Fibroblast of skin of abdomen (primary cell): Measurements from ENCODE around the gene AGO1.
"Not testable (repeated sequence)": the region's sequence is repeated elsewhere in the genome, so short reads cannot be mapped to it uniquely, and the experiment has no call there.

Experiments
- DNase-seq: peaks from one replicate; pipeline ENCODE4 v3.0.0-alpha.2; 2013

The AGO1 gene

DNA sequence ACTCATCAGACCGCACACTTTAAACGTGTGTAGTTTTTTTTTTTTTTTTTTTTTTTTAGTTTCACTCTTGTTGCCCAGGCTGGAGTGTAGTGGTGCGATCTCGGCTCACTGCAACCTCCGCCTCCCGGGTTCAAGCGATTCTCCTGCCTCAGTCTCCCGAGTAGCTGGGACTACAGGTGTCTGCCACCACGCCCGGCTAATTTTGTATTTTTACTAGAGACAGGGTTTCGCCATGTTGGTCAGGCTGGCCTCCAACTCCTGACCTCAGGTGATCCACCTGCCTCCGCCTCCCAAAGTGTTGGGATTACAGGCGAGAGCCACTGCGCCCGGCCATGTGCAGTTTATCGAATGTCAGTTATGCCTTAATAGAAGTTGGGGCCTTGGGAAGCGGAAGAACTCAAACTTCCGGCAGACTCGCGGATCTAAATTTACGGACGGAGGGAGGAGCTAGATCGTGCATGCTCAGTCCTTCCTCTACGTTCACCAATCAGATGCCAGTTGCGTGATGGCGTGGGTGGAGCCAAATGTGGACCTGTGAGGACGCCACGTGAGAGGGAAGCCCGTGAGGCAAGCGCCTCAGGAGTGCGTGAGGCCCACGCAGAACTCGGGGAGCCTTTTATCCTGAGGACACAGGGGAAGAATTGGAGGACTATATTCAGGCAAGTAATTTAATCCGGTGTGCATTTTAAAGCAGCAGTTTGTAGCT, 13.6 kb upstream of the AGO1 start:
- not testable (repeated sequence) for DNase-seq

DNA sequence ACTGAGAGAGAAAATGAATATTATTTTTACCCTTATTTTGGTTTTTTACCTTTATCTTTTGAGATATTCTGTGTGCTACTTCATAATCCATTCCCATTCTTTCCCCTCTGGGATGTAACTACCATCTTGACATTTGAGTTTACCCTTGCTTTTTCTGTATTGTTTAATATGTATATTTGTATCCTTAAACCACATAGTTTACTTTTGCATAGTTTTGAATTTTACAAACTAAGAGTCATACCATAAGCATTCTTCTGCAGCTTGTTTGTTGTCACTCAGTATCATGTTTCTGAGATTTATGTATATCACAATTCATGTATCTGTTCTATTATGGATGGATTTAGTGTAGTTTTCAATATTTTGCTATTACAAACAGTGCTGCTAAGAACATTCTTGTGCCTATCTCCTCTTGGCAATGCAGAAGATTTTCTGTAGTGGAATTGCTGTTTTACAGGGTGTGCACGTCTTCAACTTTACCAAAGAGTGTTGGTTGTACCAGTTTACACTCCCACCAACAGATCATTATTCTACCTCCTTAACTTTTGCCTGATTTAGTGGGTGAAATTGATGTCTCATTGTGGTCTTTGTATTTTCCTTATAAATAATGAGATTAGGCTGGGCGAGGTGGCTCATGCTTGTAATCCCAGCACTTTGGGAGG, 12.2 kb upstream of the AGO1 start:
- no peak for DNase-seq

DNA sequence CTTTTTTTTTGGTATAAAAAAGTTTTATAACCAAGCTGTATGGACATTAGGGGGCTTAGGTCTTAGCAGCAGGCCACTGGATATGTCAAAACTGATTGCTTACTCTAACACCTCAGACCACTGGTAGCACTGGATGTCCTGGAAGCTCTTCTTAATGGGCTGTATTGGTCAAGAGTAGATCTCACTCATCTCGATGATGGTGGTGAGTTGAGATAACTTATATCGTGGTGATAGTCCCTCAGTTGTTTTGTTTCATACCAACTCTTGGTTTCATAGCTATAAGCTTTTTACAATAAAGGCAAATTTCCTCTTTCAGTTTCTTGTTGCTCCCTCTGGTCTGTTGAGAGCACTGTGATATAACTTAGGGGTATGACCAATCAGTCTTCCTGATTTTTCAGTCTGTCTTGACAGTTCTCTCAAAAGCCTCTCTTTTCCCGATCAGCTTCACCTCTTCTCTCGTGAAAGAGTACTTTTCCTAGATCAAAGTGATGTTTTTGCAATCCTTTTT, 9.7 kb upstream of the AGO1 start:
- no peak for DNase-seq

DNA sequence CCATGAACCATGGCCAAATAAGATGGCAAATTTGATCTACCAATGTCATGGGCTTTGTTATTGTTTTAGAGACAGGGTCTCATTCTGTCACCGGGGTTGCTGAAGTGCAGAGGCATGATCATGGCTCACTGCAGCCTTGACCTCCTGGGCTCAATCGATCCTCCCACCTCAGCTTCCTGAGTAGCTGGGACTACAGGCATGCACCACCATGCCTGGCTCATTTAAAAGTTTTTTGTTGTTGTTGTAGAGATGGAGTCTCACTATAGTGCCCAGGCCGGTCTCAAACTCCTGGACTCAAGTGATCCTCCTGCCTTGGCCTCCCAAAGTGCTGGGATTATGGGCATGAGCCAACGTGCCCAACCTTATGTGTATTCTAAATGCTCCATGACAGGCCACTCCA, 8.9 kb upstream of the AGO1 start:
- not testable (repeated sequence) for DNase-seq

DNA sequence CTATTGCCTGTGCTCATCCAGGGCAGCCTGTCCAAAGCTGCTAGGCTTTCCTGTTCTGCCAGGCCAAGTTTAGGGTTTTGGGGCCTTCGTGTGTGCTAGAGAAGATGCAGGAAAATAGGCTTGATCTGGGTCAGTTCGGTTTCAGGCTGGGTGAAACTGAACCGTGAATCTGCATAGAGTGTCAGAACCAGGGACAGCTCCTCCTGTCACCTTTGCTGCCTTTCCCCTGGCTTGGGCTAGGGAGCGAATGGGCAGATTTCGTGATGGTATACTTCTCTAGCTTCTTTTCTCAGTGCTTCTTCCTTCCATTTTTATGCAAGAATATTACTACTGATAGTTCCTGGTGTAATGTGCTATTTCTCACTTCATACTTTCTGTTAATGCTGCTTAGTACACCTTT, 6.0 kb upstream of the AGO1 start:
- DNase-seq = no peak

DNA sequence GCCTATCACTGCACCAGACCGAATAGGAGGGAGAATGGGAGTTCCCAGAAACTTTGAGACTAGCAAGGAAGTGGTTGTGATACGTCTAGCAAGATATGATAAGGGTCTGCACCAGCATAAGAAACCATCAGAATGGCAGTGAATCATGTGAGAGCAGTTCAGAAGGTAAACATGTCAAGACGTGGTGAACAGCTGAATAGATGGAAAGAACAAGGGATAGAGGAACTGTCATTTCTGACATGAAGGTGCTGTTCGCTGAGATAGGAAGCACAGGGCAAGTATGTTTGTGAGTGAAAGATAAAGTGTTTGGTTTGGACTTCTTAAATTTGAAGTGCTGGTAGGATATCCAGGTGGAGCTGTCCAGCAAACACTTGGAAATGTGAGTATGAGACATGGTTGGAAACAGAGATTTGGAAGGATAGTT, 1.1 kb upstream of the AGO1 start:
- DNase-seq = no peak

DNA sequence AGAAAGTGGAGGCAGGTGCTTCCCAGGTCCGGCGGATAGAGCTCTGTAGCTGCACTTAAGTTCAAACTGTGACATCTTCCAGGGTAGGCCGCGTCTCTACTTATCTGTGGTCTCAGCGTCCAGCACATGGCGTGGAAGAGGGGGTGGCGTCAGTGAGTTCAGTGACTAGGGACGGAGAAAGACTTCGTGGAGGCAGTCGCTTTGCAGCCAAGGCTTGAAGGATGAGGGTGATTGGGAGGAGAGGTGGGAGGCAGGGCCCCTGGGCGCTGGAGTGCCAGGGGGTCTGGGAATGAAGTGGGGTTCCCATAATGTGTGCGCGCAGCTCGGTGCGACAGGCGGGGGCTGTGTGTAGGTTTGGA, 444 bp upstream of the AGO1 start:
- DNase-seq = no peak

DNA sequence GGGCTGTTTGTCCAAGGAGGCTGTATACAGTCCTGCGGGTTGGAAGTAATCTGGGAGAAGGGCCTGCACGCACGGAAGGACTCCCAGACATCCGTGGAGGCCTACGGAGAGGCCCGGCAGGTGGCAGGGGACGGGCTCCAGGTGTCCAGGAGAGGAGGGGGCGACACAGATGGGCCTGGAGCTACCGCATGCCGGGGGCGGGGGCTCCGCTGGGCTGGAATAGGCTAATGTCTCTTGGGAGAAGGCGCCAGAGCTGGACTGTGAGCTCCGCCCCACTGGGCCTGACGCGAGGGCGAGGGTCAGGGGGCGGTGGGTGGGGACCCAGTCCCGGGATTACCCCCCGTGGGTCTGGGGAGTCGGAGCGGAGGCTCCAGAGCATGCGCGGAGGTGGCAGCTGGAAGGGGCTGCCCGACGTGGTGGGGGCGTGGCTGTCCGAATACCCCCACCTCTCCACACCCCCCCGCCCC, 659 bp downstream of the AGO1 start:
- DNase-seq = peak; percentile 21

DNA sequence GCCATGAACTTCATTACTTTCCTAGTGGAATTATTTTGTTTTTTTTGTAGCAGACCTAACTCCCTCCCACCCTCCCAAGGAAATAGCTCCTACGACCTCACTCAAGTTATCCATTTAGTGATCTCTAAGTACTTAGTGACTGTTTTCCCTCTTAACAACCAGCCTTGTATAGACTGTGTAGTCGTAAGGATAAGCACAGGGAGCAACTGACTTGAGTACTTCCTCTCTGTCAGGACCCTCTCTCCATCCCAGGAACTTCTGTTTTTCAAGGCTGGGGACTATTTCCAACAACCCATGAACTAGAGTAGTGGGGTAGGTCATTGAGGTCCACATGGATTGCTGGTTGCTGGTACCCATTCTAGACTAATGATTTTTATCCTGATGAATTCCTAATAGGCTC, 1.9 kb downstream of the AGO1 start:
- no peak for DNase-seq

DNA sequence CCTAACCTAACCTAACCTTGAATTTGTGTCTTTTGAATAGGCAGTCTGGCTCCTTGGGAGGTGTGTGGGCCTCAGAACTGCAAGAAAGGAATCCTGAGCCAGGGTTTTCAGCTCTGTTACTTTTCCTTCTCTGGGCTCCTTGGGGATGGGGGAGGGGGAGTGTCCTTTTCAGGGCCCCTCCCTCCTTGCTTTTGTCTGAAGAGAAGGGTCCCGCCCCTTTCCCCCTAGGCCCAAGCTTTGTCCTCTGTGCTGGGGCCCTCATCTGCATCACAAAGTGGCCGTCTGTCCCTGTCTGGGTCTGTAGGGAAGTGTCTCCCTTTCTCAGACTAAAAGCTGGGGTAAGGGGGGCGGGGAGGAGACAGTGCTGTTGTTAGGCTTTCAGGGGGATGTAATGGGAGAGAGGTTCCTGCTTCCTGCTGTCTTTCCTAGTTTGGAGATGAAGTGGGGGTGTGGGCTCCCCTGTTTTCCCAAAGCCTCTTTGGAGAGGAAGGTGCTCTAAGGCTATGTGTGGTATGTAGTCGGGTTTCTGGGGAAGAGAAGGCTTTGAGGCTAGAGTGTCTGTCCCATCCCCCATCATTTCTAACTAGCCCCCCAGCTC, 3.1 kb downstream of the AGO1 start:
- peak; percentile 13 for DNase-seq

DNA sequence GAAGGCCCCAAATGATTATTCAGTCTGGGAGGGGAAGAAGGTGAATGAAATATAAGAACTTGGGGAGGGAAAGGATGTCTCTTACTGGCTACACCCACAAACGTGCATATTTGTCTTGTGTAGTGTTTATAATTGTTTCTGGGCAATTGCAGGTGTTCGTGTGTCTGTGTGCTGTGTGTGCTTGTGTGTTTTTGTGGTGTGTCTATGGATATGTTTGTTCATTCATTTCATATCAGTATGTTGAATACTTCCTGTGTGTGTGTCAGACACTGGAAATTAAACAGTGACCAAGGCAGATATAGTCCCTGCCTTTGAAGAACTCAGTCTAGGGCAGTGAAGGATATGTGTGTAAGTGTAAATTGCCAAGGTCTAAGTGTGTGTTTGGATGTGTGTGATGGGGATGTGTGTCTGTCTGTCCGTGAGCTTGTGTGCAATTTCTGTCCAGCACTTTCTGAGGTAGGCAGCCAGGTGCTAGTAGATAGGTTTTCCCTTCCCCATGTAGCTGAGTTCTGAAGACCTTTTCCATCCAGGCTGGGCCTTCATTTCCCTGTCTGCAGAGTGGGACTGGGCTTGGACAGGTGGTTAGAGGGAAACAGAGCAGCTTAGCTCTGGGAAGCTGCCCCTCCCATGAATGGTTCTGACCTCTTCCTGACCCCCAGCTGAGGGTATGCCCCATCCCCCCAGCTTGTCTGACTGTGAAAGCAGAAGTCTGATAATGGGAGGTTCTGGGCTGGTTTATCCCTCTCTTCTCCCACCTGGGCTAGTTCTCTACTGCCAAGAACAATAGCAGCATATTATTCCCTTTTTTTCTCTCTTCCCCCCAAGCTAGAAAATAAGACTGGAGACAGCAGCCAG, 3.8 kb downstream of the AGO1 start:
- no peak for DNase-seq

DNA sequence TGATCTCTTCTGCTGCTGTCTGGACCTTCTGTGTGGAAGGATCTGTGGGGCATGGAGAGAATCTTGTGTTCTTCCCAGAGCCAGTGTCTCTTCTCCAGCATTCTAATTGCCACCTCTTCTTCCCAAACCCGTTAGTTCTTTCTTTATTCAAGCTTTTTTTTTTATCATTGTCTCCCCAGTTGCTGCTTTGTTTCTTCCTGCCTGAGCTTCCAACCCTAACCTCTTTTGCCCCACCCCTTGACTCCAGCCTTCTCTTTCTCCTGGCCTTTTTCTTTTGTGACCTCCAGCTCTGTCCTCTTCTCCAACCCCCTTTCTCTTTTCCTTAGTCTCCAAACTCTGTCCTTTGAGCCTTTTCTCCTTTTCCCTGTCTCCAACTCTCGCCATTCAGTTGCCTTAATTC, 4.5 kb downstream of the AGO1 start:
- DNase-seq = no peak

DNA sequence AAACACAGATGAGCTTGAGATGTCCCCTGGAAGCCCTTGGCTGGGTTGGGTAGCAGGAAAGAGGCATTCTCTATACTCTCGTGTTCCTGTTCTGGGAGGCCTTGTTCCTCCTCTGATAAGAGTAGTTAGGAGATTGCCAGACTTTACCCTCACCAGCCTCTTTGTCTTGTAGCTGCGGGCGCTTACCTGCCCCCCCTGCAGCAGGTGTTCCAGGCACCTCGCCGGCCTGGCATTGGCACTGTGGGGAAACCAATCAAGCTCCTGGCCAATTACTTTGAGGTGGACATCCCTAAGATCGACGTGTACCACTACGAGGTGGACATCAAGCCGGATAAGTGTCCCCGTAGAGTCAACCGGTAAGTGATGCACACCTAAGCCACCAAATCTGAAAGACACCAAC, 5.2 kb downstream of the AGO1 start:
- no peak for DNase-seq

DNA sequence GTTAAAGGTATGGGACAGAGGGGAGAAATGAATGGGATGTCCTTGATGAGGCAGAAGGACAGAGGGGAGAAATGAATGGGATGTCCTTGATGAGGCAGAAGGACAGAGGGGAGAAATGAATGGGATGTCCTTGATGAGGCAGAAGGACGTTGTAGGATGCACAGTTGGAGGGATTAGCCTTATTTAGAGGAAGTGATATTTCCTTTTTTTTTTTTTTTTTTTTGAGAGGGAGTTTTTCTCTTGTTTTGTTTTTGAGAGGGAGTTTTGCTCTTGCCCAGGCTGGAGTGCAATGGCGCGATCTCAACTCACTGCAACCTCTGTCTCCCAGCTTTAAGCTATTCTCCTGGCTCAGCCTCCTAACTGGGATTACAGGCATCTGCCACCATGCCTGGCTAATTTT, 6.0 kb downstream of the AGO1 start:
- DNase-seq = not testable (repeated sequence)

DNA sequence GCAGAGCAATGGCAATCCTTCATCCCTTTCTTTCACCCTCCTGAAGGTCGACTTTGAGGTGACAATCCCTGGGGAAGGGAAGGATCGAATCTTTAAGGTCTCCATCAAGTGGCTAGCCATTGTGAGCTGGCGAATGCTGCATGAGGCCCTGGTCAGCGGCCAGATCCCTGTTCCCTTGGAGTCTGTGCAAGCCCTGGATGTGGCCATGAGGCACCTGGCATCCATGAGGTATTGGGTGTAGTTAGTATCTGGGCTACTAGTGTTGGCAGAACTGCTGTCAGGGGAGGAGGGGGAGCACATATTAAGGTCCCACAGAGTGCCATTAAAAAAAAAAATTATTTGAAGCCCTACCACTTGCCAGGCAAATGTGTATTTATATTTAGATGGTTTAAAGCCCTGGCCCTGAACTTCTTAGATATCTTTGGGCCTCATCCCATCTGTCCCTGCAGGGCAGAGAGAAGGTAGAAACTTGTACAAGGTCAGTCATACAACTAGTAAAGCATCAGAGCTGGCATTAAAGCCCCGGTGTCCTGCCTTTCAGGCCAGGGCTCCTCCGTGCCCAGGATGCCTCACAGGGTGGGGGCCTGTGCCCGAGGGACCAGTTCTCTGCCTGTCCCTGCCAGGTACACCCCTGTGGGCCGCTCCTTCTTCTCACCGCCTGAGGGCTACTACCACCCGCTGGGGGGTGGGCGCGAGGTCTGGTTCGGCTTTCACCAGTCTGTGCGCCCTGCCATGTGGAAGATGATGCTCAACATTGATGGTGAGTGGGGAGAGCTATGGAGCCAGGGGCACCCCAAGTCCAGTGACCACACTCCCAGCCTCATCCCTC, 10.3 kb downstream of the AGO1 start:
- DNase-seq = no peak

DNA sequence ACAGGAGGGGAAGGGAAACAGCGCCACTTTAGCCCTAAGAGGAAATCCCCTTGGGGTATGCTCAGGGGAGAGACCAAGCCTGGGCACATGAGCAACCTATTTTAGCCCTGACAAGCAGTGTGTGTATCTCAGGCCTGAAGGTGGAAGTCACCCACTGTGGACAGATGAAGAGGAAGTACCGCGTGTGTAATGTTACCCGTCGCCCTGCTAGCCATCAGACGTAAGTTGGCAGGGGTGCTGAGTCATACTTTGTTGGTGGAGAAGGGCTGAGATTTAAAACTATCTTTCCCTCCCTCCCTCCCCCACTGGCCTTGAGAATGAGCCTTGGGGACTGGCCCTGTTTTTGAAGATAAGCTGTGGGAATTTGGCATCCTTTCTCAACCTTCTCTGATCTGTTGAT, 11.2 kb downstream of the AGO1 start:
- DNase-seq = no peak

DNA sequence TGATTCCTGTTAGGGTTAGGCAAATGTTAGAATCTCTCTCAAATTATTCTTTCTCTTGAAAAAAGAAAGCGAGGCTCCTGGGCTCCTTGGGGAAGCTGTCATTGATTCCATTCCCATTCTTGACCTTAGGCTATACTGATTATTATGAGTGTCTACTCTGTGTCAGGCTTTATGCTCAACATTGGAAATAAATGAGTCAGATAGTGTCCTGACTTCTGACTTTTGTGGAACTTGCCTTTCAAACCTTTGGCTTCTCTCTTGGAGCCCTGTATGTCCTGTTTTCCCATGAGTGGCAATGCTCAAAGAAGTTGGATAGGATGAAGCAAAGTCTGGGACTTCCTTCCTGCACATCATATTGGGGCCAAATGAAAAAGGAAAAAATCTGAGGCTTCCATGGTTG, 11.6 kb downstream of the AGO1 start:
- no peak for DNase-seq

DNA sequence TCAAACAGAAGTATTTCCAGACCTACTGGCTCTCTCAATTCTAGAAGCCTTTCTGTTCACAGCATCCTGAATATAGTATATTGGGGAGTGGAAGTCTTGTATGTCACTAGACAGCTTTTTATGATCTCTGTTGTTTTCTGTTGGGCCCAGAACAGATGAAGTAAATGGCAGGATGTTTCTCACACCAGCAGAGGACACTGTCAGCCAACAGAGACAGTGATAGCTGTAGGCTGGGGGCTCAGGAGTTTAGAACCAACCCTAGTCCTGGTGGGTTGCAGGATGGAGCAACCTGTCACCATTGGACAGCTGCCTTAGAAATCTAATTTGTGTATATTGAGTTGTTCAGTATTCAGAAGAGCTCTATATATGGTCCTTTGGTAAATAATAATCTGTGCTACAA, 16.9 kb downstream of the AGO1 start:
- no peak for DNase-seq

DNA sequence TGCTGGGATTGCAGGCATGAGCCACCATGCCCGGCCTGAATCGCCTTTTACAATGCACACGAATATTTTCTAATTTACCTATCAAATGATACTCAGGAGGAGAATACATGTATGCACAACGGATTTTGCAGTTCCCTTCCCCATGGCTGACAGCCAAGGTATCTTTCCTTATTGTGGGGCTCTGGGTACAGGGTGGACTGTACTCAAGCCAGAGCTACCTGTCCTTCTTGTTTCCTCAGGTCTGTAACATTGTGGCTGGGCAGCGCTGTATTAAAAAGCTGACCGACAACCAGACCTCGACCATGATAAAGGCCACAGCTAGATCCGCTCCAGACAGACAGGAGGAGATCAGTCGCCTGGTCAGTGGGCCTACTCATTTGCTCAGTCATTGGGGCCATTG, 18.2 kb downstream of the AGO1 start:
- DNase-seq = no peak

DNA sequence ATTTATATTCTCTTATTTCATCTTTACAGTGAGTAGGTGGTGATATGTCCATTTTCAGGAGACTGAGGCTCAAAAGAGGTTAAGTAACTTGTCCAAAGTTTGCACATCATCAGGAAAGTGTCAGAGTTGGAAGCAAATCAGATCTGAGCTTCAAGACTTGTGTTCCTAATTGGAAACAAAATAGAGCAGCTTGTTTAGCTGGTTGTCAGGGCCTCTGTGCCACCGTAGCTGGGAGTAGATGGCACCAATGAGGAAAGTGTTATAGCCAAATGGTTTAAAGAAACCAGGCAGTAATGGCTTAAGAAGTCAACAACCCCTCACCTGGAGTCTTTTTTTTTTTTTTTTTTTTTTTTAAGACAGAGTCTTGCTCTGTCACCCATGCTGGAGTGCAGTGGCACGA, 19.7 kb downstream of the AGO1 start:
- no peak for DNase-seq

DNA sequence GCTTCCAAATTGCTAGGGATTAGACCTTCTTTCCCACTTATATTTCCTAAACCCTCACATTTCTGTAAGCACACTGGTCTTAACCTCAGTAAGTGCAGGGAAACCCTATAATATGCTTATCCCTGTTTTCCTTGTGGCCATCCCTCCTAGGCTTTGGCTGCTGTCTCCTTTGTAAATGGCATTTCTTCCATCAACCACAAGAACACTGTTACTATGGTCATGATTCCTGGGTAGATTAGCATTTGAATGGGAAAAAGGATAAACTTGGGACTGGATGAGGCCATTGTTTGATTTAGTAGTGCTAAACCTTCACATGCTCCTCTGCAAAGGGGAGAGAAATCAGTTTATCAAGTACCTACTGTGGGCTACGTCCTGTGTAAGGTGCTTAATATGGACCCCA, 31.7 kb downstream of the AGO1 start:
- DNase-seq = no peak

DNA sequence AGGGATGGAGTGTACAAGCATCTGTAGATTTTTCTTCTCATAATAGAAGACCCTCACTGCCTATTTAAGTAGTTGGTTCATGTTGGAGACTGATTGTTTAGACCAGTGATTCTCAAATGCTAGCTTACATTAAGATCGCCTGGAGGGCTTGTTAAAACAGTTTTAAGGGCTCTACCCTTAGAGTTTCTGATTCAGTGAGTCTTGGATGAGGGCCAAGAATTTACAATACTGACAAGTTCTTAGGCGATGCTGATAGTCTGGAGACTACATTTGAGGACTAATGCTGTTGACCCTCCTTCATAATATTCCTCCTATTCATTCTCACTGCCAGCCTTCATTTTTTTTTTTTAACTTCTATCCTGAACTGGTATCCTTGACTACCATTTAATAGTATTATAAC, 32.7 kb downstream of the AGO1 start:
- no peak for DNase-seq
